ENCODE data around the gene VAV2.

The VAV2 gene

DNA sequence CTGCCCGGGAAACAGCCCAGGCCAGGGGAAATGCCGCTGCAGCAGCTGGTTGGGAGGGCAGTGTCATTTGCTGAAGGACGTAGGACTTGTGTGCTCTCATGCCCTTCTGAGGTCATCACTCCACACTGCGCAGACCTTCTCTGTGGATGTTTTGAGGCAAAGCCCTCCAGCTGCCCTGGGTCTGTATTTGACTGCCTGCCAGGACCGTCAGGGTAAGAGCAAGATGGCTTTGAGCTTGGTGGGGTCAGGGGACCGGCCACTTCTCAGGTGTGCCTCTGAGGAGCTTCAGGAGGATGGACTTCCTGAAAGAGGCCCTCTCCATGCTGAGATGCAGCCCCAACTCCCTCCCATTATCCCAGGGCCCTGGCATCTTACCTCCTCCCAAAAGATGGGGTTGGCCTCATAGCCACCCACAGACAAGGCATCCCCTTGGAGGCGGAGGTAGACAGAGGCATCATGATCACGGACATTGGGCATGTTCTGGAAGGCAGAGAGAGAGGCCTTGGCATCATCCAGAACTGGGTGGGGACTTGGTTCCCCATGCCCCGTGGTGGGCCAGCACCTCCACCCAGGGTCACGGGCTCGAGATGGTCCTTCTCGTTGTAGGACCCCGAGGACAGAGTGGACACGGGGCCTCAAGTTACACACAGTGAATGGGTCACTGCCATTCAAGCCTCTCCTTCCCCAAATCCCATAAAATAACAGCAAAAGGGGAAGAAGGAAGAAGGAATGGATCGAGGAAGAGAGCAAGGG lies 273.4 kb downstream of the VAV2 start:
- Histone ChIP-seq H3K36me3 (ENCODE audit: low read depth) (no peaks in the 10 kb centered on the region), H3K4me1 (ENCODE audit: insufficient read depth, poor library complexity, severe bottlenecking) (no peaks in the 10 kb centered on the region), H3K27ac (ENCODE audit: poor library complexity, severe bottlenecking) (no peak overlapping the region), H3K9me3 (ENCODE audit: severe bottlenecking) (peaks cover 3% of the 10 kb centered on the region), H3K4me3 (ENCODE audit: severe bottlenecking) (no peak overlapping the region), H3K27me3 (ENCODE audit: insufficient read depth, poor library complexity, severe bottlenecking) (peaks cover 3% of the 10 kb centered on the region)
- TF ChIP-seq, protein P1, sequence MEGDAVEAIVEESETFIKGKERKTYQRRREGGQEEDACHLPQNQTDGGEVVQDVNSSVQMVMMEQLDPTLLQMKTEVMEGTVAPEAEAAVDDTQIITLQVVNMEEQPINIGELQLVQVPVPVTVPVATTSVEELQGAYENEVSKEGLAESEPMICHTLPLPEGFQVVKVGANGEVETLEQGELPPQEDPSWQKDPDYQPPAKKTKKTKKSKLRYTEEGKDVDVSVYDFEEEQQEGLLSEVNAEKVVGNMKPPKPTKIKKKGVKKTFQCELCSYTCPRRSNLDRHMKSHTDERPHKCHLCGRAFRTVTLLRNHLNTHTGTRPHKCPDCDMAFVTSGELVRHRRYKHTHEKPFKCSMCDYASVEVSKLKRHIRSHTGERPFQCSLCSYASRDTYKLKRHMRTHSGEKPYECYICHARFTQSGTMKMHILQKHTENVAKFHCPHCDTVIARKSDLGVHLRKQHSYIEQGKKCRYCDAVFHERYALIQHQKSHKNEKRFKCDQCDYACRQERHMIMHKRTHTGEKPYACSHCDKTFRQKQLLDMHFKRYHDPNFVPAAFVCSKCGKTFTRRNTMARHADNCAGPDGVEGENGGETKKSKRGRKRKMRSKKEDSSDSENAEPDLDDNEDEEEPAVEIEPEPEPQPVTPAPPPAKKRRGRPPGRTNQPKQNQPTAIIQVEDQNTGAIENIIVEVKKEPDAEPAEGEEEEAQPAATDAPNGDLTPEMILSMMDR (IDR thresholded peaks at IDR 0.05; ENCODE audit: poor library complexity, severe bottlenecking) = no peak
- no peak for DNase-seq (ENCODE audit: low spot score)
- no peak for ATAC-seq (ENCODE audit: low read depth)

- Histone ChIP-seq H3K9me3 (ENCODE audit: severe bottlenecking) (peaks cover 3% of the 10 kb centered on the region), H3K4me3 (ENCODE audit: severe bottlenecking) (no peak overlapping the region), H3K27ac (ENCODE audit: poor library complexity, severe bottlenecking) (no peak overlapping the region), H3K36me3 (ENCODE audit: low read depth) (no peaks in the 10 kb centered on the region), H3K27me3 (ENCODE audit: insufficient read depth, poor library complexity, severe bottlenecking) (no peaks in the 10 kb centered on the region), H3K4me1 (ENCODE audit: insufficient read depth, poor library complexity, severe bottlenecking) (no peaks in the 10 kb centered on the region)
- TF ChIP-seq, protein P1 (IDR thresholded peaks at IDR 0.05; ENCODE audit: poor library complexity, severe bottlenecking) = no peak
- ATAC-seq (ENCODE audit: low read depth) (no peak), DNase-seq (ENCODE audit: low spot score) (peak; percentile 54)
These were observed 274.8 kb downstream of the VAV2 start for GRCh38 chr9:133717113-133718031.

DNA sequence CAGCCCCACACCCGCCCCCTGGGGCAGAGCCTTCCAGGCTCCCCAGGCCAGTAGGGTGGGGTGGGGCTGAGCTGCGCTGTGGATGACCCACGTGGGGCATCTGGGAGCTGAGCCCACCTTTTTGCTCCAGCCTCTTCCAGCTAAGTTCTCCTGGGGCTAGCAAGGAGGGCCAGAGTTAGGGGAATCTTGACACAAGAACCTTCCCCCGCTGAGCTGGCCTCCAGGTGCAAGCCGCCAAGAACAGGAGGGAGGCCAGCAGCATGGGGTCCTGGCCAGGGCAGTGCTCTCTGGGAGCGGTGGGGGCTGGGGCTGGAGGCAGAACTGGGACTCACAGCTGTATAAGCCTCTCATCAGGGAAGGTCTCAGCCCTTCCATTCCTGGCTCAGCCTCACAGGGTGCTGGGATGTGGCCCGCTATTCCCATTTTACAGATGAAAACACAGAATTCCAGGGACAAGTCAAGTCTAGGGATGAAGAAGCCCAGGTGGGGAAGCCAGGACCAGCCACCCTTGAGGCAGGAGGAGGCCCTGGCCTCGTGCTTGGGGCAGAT lies 275.5 kb downstream of the VAV2 start:
- Histone ChIP-seq H3K27ac (ENCODE audit: poor library complexity, severe bottlenecking) (no peak overlapping the region), H3K4me3 (ENCODE audit: severe bottlenecking) (no peak overlapping the region), H3K4me1 (ENCODE audit: insufficient read depth, poor library complexity, severe bottlenecking) (peaks cover 1% of the 10 kb centered on the region), H3K9me3 (ENCODE audit: severe bottlenecking) (peaks cover 3% of the 10 kb centered on the region), H3K27me3 (ENCODE audit: insufficient read depth, poor library complexity, severe bottlenecking) (no peaks in the 10 kb centered on the region), H3K36me3 (ENCODE audit: low read depth) (no peaks in the 10 kb centered on the region)
- DNase-seq (ENCODE audit: low spot score) (no peak), ATAC-seq (ENCODE audit: low read depth) (no peak)
- TF ChIP-seq, protein P1 (IDR thresholded peaks at IDR 0.05; ENCODE audit: poor library complexity, severe bottlenecking) = no peak

- H3K9me3 ChIP-seq (ENCODE audit: severe bottlenecking) = peaks cover 3% of the 10 kb centered on the region
- H3K27me3 ChIP-seq (ENCODE audit: insufficient read depth, poor library complexity, severe bottlenecking) = no peaks in the 10 kb centered on the region
- H3K4me1 ChIP-seq (ENCODE audit: insufficient read depth, poor library complexity, severe bottlenecking) = peaks cover 6% of the 10 kb centered on the region
- ATAC-seq (ENCODE audit: low read depth) (no peak), DNase-seq (ENCODE audit: low spot score) (peak; percentile 64)
- H3K36me3 ChIP-seq (ENCODE audit: low read depth) = no peaks in the 10 kb centered on the region
- no peak overlapping the region for H3K27ac ChIP-seq (ENCODE audit: poor library complexity, severe bottlenecking)
- no peak overlapping the region for H3K4me3 ChIP-seq (ENCODE audit: severe bottlenecking)
- TF ChIP-seq, protein P1 (IDR thresholded peaks at IDR 0.05; ENCODE audit: poor library complexity, severe bottlenecking) = peak; percentile 37
These were observed 276.1 kb downstream of the VAV2 start for GRCh38 chr9:133715866-133716563.
